GM23338 (cell line): ENCODE results near the gene VWCE.

ENCODE experiments used
- CREB1 ChIP-seq: fragments of 250-450 bp; sonication (Bioruptor Pico); IDR thresholded peaks from 2 replicates; pipeline ENCODE4 v1.5.0; 2020; ENCODE audit warnings: low read depth, mild to moderate bottlenecking, moderate library complexity
- EZH2 ChIP-seq: fragments of 200-600 bp; sonication (generic); IDR thresholded peaks from one replicate; pipeline ENCODE4 v1.8.0; 2017; ENCODE audit warnings: antibody characterized with exemption, mild to moderate bottlenecking, low read depth; ENCODE audit not compliant: unreplicated experiment
- EZH2phosphoT487 ChIP-seq: fragments of 200-600 bp; sonication (generic); IDR thresholded peaks from one replicate; pipeline ENCODE4 v1.8.1; 2018; ENCODE audit warnings: antibody characterized with exemption; ENCODE audit not compliant: unreplicated experiment
- JUNB ChIP-seq: IDR thresholded peaks from one replicate; pipeline ENCODE4 v1.6.1; 2016; ENCODE audit warnings: antibody characterized with exemption; ENCODE audit not compliant: unreplicated experiment
- NANOG ChIP-seq: IDR thresholded peaks from 2 replicates; pipeline ENCODE4 v1.6.1; 2016; ENCODE audit warnings: antibody characterized with exemption, borderline replicate concordance
- POLR2AphosphoS5 ChIP-seq: IDR thresholded peaks from 2 replicates; pipeline ENCODE4 v1.6.1; 2016; ENCODE audit warnings: antibody characterized with exemption, low read depth
- STAT1 ChIP-seq: IDR thresholded peaks from one replicate; pipeline ENCODE4 v1.6.1; 2016; ENCODE audit warnings: antibody characterized with exemption; ENCODE audit not compliant: unreplicated experiment
- ZNF331 ChIP-seq: fragments of 250-450 bp; sonication (Bioruptor Pico); IDR thresholded peaks from 2 replicates; pipeline ENCODE4 v1.5.0; 2020; ENCODE audit warnings: low read depth, mild to moderate bottlenecking, moderate library complexity
- TF ChIP-seq, protein P1 (sequence below), 2 experiments: fragments of 200-600 bp in 1 of 2; sonication (generic) in 1 of 2; conservative IDR thresholded peaks; 2 replicates each; pipeline versions ENCODE4 v1.5.1 to v1.6.1; 2016 to 2017; ENCODE audit warnings: antibody characterized with exemption in 2 of 2, low read depth in 2 of 2, mild to moderate bottlenecking in 2 of 2, moderate library complexity in 1 of 2
- TF ChIP-seq, protein P2 (sequence below): IDR thresholded peaks from one replicate; pipeline ENCODE4 v1.6.1; 2018; ENCODE audit warnings: antibody characterized with exemption; ENCODE audit not compliant: unreplicated experiment
- TF ChIP-seq, protein P3 (sequence below): IDR thresholded peaks from 2 replicates; pipeline ENCODE4 v1.6.1; 2016; ENCODE audit warnings: antibody characterized with exemption

DNA sequence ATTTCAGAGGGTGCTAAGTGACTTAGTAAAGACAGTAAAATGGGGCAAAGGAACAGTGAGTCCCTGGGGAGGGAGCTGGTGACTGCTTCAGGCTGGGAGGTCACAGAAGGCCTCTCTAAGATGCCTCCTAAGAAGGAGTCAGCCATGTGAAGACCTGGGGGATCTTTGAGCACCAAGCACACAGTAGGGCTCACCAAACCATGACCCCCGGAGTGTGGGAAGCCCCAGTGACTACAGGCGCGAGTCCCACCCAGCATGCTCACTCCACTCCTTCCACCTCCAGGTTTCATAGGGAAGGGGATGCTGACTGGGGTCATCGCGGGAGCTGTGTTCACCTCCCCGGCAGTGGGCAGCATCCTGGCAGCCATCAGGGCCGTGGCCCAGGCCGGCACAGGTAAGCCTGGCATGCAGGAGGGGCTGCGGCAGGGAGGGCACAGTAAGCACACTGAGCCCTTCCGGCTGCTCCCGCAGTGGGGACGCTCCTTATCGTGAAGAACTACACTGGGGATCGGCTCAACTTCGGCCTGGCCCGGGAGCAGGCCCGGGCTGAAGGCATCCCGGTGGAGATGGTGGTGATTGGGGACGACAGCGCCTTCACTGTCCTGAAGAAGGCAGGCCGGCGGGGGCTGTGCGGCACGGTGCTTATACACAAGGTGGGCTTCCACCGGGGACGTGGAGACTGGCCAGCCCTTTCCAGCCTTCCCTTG lies 43.8 kb upstream of the VWCE start:
- no peak for TF ChIP-seq EZH2
- TF ChIP-seq, protein P1, sequence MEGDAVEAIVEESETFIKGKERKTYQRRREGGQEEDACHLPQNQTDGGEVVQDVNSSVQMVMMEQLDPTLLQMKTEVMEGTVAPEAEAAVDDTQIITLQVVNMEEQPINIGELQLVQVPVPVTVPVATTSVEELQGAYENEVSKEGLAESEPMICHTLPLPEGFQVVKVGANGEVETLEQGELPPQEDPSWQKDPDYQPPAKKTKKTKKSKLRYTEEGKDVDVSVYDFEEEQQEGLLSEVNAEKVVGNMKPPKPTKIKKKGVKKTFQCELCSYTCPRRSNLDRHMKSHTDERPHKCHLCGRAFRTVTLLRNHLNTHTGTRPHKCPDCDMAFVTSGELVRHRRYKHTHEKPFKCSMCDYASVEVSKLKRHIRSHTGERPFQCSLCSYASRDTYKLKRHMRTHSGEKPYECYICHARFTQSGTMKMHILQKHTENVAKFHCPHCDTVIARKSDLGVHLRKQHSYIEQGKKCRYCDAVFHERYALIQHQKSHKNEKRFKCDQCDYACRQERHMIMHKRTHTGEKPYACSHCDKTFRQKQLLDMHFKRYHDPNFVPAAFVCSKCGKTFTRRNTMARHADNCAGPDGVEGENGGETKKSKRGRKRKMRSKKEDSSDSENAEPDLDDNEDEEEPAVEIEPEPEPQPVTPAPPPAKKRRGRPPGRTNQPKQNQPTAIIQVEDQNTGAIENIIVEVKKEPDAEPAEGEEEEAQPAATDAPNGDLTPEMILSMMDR (conservative IDR thresholded peaks at IDR 0.05; ENCODE audit: low read depth in 2 of 2): no peak
- TF ChIP-seq POLR2AphosphoS5: no peak
- no peak for TF ChIP-seq ZNF331 (CRISPR knock-in tag)
- TF ChIP-seq, protein P2, sequence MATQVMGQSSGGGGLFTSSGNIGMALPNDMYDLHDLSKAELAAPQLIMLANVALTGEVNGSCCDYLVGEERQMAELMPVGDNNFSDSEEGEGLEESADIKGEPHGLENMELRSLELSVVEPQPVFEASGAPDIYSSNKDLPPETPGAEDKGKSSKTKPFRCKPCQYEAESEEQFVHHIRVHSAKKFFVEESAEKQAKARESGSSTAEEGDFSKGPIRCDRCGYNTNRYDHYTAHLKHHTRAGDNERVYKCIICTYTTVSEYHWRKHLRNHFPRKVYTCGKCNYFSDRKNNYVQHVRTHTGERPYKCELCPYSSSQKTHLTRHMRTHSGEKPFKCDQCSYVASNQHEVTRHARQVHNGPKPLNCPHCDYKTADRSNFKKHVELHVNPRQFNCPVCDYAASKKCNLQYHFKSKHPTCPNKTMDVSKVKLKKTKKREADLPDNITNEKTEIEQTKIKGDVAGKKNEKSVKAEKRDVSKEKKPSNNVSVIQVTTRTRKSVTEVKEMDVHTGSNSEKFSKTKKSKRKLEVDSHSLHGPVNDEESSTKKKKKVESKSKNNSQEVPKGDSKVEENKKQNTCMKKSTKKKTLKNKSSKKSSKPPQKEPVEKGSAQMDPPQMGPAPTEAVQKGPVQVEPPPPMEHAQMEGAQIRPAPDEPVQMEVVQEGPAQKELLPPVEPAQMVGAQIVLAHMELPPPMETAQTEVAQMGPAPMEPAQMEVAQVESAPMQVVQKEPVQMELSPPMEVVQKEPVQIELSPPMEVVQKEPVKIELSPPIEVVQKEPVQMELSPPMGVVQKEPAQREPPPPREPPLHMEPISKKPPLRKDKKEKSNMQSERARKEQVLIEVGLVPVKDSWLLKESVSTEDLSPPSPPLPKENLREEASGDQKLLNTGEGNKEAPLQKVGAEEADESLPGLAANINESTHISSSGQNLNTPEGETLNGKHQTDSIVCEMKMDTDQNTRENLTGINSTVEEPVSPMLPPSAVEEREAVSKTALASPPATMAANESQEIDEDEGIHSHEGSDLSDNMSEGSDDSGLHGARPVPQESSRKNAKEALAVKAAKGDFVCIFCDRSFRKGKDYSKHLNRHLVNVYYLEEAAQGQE: no peak
- TF ChIP-seq EZH2phosphoT487: no peak
- no peak for TF ChIP-seq CREB1 (CRISPR knock-in tag)
- TF ChIP-seq JUNB: no peak
- no peak for TF ChIP-seq STAT1
- no peak for TF ChIP-seq NANOG
- TF ChIP-seq, protein P3, sequence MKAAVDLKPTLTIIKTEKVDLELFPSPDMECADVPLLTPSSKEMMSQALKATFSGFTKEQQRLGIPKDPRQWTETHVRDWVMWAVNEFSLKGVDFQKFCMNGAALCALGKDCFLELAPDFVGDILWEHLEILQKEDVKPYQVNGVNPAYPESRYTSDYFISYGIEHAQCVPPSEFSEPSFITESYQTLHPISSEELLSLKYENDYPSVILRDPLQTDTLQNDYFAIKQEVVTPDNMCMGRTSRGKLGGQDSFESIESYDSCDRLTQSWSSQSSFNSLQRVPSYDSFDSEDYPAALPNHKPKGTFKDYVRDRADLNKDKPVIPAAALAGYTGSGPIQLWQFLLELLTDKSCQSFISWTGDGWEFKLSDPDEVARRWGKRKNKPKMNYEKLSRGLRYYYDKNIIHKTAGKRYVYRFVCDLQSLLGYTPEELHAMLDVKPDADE: no peak
